Adipose tissue (tissue), 3 donors: ENCODE results near the gene MDM1. TPM values are rescaled to one million over a fixed set of nuclear protein-coding genes. Genes with fewer than 3 reads are reported as not detected.

ENCODE experiments used
- H3K27ac ChIP-seq: one replicate; pipeline ENCODE4 v1.5.1; 2013; ENCODE audit warnings: low read depth, low read length
- WGBS, 3 donors: extraction: QIAGEN DNeasy Blood & Tissue Kit; methylation state at CpG; one replicate each; pipeline ENCODE4 v1.1.7; 2013; 5-methylcytosine and 5-hydroxymethylcytosine counted together
- polyA plus RNA-seq, 3 donors: library from polyadenylated mRNA; stranded (reverse); fragments of 200-250 nt; gene quantifications; one replicate each; pipeline ENCODE4 v1.2.3, GENCODE V29; 2013
- donor health status: healthy with polysubstance abuse.
- donor health status: Bipolar disorder and iron deficiency.
- donor health status: healthy.

MDM1 gene
- polyA plus RNA-seq, 3 donors = 3.9 to 9.0 (median 4.6) TPM

- no peak overlapping the region for H3K27ac ChIP-seq
- 81 to 83% (median 81%) methylated on average over 3 of the region's 3 CpGs for WGBS, 3 donors
These were observed 72.0 kb downstream of the MDM1 start for GRCh38 chr12:68260153-68260552.

GRCh38 chr12:68259318-68259940 is 72.7 kb downstream of the MDM1 start:
- H3K27ac ChIP-seq = no peak overlapping the region
- WGBS, 3 donors = 68 to 82% (median 72%) methylated on average over 3 of the region's 3 CpGs

GRCh38 chr12:68253504-68253903 is 78.7 kb downstream of the MDM1 start, which contains the start of gene IL22:
Gene IL22 (minus strand): TSS chr12:68253604. CDS start chr12:68253448, 156 bp downstream.
- no peak within 1 kb of the TSS for H3K27ac ChIP-seq
- WGBS, 3 donors = 88 to 93% (median 91%) methylated on average over 7 of the region's 7 CpGs

GRCh38 chr12:68252077-68252476 is 80.1 kb downstream of the MDM1 start:
- 93 to 97% (median 96%) methylated on average over 5 of the region's 5 CpGs for WGBS, 3 donors
- no peak overlapping the region for H3K27ac ChIP-seq

GRCh38 chr12:68250454-68250853 is 81.7 kb downstream of the MDM1 start:
- 76 to 84% (median 82%) methylated on average over 3 of the region's 3 CpGs for WGBS, 3 donors
- H3K27ac ChIP-seq = no peak overlapping the region

GRCh38 chr12:68247785-68248184 is 84.4 kb downstream of the MDM1 start:
- H3K27ac ChIP-seq = no peak overlapping the region

GRCh38 chr12:68246350-68246749 is 85.8 kb downstream of the MDM1 start:
- 89 to 98% (median 89%) methylated on average over 6 of the region's 6 CpGs for WGBS, 3 donors
- no peak overlapping the region for H3K27ac ChIP-seq

- 21 to 48% (median 47%) methylated on average over 6 of the region's 6 CpGs for WGBS, 3 donors
These were observed 86.8 kb downstream of the MDM1 start for GRCh38 chr12:68245180-68246021.

More at GRCh38 chr12:68245180-68246021, 86.8 kb downstream of the MDM1 start:
- no peak overlapping the region for H3K27ac ChIP-seq

Other genes starting within 250 kb of the MDM1 start
- gene IFNG, start 172.6 kb downstream of the MDM1 start, polyA plus RNA-seq = not detected
- gene IL26, start 106.6 kb downstream of the MDM1 start, polyA plus RNA-seq = not detected
- under 1 TPM in 1 of 3 donors, not detected in 2; 0.19 TPM for gene IL22, start 78.8 kb downstream of the MDM1 start, polyA plus RNA-seq